Epithelial cell of proximal tubule (primary cell): Measurements from ENCODE around the gene PPFIA2. TPM values are rescaled to one million over a fixed set of nuclear protein-coding genes. Genes with fewer than 3 reads are reported as not detected.

Experiments
- DNase-seq: peaks from one replicate; pipeline ENCODE4 v3.0.0-alpha.2; 2011; ENCODE audit warnings: low read depth
- H3K4me3 ChIP-seq: 2 replicates; pipeline ENCODE4 v1.5.1; 2011; ENCODE audit warnings: low read depth, mild to moderate bottlenecking, low read length
- CTCF ChIP-seq: conservative IDR thresholded peaks from 2 replicates; pipeline ENCODE4 v1.5.1; 2012; ENCODE audit warnings: low read depth, mild to moderate bottlenecking, low read length
- total RNA-seq: library from RNA; depleted of rRNA; stranded (reverse); fragments of >200 nt; gene quantifications from 2 replicates; pipeline ENCODE4 v1.2.3, GENCODE V29; 2015

PPFIA2 gene
- total RNA-seq, 1 donor from 2014 or later, result 0.06 TPM

GRCh38 chr12:81417056-81417455 lies 342.1 kb downstream of the PPFIA2 start:
- no peak for DNase-seq
- no peak overlapping the region for H3K4me3 ChIP-seq
- no peak for TF ChIP-seq CTCF

- no peak overlapping the region for H3K4me3 ChIP-seq
- TF ChIP-seq CTCF, result no peak
- no peak for DNase-seq
Observed at GRCh38 chr12:81416571-81416970, 342.6 kb downstream of the PPFIA2 start.

GRCh38 chr12:81414441-81414840 lies 344.7 kb downstream of the PPFIA2 start:
- no peak for TF ChIP-seq CTCF
- DNase-seq, result no peak
- no peak overlapping the region for H3K4me3 ChIP-seq

DNA sequence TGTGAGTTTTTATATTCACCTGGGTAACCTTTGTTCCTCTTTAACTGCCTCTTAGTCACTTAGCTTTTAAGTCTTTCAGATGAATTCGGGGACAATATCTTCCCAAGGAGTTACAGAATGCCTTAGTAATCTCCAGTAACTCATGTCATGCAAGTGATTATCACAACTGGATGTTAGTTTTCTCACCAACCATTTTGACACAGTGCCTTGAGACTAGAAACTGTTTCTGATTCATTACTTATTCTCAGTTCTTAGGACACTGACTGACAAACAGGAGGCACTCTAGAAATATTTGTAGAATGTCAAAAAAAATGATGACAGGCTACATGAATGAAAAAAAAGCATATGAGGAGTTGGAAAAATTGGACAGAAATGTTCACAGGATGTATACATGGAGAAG lies 346.2 kb downstream of the PPFIA2 start:
- no peak overlapping the region for H3K4me3 ChIP-seq
- no peak for TF ChIP-seq CTCF
- no peak for DNase-seq

DNA sequence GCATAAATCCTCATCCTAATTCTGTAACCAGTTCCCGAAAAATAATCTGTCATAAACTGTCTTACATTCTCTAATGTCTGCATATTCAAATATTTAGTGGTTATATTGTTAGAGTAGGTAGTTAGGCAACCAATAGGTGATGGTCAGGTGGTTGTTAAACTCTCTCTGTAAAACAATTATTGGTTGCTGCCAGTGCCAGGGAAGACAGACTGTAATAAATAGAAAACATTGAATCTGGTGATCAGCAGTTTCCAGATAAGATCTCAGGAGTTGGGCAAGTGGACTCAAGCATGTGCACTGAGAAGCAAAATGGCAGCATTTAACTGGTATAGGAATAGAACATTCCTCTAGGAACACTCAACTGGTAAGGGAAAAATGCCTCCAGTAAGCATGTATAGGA lies 355.8 kb downstream of the PPFIA2 start:
- no peak for DNase-seq
- no peak for TF ChIP-seq CTCF
- H3K4me3 ChIP-seq, result no peak overlapping the region

GRCh38 chr12:81401241-81401640 lies 357.9 kb downstream of the PPFIA2 start:
- TF ChIP-seq CTCF, result no peak
- no peak overlapping the region for H3K4me3 ChIP-seq
- no peak for DNase-seq

- TF ChIP-seq CTCF, result no peak
Observed at GRCh38 chr12:81400024-81400423, 359.1 kb downstream of the PPFIA2 start.

More at GRCh38 chr12:81400024-81400423, 359.1 kb downstream of the PPFIA2 start:
- no peak for DNase-seq
- H3K4me3 ChIP-seq, result no peak overlapping the region
